ENCODE measurements around the gene FXYD2.
"Not testable (repeated sequence)": the region's sequence is repeated elsewhere in the genome, so short reads cannot be mapped to it uniquely, and the experiment has no call there.

FXYD2 gene

DNA sequence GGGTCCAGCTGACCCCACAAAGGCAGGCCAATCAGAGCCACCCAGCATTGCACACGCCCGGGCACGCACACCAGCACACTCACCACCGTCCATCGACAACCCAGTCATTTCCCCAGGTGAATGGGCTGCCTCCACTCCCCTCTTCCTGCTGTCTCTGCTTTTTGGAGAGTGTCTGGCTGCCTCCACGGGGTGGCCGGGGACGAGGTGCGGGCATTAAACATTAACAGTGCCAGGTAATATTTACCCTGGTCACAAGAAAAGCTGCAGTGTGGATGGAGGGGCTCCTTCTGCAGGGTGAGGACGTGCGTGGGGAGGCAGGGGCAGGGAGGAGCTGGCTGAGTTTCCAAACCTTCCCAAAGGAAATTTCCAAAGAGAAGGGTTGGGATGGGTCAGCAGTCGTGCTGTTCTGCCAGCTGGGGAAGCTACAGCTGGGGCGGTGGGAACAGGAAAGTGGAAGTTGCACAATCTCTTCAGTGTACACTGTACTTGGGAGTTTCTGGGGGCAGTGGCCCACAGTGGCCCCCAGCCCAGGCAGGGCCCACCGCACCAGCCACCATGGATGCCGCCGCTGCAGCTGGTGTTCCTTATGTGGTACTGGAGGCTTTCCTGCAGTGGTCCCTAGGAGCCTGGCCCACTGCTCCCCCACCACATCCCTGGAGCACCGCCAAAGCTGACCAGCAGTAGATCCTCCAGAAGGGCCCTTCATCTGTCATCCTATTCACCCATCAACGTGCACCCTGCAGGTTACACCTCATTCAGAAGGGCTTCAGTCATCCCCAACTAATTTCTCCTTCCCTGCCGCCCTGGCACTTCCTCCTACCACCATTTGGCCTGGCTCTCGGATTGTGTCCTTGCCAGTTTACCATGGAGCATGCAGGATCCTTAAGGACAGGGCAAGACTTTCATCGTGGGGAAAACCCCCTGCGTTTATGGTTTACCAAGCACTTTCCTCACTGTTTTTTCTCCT, at the start of gene FXYD2:
Gene FXYD2, minus strand, starts transcription at position 174 of the 967 bp plus-strand sequence. Its CDS starts 66 bp downstream, at position 108.
- no peak for DNase-seq (ENCODE audit: low read depth in 4 of 4, low spot score in 1 of 4)

DNA sequence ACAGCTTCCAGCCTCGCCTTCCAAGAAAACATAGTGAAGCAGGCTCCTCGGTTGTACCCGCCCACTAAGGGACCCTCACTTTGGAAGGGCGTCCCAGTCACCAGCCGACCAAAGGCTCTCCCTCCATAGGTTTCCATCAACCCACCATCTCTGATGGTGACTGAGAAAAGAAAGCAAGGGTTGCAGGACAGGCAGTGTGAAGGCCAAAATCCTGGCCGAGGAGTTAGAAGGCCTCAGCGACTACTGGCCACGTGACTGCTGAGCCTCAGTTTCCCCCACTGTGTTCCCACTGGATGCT, 49.2 kb upstream of the FXYD2 start:
- no peak for DNase-seq (ENCODE audit: low read depth in 4 of 4, low spot score in 1 of 4)

DNA sequence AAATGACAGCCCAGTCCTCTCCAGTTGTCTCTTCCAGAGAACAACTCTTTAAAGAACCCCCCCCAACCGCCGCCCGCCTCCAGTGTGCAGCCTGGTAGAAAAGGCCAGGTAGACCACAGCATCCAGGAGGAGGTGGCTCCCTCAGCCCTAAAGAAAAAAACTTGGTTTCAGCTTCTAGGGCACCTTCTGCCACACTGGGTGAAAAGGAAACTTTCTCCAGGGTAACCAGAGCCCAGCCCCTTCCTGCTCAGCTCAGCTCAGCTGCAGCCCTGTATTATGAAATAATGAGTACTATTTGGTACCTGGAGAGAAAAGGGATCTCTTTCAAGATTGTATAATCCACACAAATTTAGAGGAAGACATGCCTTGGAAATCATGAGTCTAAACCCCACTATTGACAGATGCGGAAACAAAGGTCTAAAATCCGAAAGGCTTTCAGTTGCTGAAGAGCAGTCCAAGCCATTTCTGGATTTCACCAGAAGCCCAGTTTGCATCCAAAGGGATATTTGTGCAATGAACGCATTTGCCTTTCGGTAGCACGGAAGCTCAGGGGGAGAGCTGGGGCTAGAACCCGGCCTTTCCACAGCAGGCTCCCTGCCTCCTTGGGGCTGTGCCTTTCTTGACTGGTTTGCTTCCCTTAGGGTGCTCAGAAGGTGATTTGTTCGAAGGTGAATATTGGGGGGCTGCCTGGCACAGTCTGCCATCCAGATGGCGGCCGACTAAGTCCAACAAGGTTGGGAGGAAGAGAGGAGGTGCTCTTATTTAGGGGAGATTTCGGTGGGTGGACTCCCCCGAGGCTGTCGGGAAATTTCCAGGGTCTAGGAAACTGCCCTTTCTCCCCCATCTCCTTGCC, 48.7 kb upstream of the FXYD2 start:
- no peak for DNase-seq (ENCODE audit: low read depth in 4 of 4, low spot score in 1 of 4)

DNA sequence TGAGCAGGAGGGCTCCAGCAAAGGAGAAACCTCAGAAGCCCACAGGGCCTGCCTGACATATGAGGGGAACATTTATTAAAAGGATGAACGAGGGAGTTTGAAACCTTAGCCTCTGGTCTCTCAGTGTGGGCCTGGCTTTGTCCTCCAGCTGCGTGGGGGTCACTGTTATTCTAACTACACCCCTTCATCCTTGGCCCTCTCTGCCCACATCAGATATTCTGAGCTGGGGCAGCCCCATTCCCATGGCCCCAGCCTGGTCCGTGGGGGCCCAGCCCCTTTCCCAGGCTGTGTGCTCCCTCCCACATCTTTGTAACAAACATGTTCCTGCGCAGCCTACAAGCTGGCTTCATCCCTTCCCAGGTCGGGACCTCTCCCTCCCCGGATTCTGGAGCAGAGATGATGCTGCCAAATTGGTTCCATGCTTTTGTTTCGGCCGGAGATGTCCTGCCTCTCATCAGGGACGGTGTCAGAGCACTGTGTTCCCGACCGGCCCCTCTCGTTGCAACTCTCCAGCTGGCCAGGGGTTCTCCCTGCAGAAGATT, 47.9 kb upstream of the FXYD2 start:
- DNase-seq (ENCODE audit: low read depth in 4 of 4, low spot score in 1 of 4) = no peak

DNA sequence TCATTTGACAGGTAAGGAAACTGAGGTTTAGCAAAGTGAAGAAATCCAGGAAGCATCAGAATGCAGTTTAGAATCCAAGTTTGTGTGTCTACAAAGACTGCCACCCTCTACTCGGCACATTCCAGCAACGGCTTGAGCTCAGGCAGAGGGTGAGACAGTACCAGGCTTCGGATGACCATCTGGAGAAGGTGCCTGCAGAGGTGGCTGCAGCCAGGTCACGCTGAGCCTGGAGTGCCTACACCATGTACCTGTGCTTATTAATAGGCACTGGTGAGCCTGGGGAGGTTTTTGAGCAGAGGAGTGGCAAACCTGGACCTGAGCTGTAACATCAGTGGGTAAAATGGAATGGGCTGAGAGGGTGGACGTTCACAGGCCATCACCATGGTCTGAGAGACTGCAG, 47.2 kb upstream of the FXYD2 start:
- DNase-seq (ENCODE audit: low read depth in 4 of 4, low spot score in 1 of 4) = no peak

DNA sequence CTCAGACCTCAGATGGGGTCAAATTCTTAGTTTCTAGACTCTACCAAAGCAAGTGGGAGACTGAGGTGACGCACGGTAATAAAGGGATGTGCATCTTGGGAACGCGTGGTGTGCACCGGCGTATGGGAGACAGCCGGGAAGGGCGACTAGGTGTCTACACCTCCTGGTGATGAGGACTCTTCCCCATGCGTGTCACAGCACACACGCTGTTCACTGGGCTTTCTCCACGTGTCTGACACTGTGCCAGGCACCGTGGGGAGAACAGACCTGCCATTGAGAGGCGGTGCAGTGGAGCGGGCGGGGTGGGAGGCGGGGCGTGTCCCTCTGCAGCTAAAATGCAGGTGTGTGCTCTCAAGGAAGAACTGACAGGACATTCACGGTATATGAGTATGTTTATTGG, 46.6 kb upstream of the FXYD2 start:
- DNase-seq (ENCODE audit: low read depth in 4 of 4, low spot score in 1 of 4) = no peak

DNA sequence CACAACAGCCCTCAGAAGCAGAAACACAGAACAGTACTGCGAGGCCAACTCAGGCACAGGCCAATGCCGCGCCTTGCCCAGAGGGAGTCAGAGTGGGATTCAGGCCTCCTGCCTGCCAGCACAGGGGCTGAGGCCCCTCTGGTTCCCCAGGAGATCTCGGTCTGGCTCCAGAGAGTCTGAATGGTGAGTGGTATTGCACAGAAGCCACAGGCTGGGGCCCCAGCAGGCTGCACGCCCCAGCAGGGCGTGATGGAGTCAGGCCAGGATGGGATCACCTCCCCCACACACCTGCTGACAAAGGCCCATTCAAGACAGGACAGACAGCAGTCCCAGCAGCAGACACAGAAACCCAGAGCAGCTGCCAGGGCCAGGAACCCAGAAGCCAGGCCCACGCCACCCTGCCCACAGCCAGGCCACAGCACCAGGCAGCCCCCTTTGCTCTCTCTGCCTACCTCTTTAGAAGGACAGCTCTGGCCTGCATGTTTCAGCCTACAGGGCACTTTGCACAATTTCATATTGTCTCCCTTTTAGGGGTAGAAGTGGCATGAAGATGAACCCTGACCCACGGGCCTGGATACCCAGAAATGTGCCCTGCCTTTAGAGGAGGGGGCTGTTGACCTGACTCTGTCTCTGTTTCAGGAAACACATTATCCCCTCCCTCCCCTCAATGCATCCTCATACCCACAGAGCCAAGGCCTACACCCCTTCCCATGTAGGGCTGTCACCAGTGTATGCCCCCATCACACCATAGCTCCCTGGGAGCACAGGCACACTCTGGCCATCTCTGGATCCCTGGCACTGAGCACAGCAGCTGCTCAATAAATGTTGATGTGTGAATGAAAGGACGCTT, 45.8 kb upstream of the FXYD2 start:
- no peak for DNase-seq (ENCODE audit: low read depth in 4 of 4, low spot score in 1 of 4)

DNA sequence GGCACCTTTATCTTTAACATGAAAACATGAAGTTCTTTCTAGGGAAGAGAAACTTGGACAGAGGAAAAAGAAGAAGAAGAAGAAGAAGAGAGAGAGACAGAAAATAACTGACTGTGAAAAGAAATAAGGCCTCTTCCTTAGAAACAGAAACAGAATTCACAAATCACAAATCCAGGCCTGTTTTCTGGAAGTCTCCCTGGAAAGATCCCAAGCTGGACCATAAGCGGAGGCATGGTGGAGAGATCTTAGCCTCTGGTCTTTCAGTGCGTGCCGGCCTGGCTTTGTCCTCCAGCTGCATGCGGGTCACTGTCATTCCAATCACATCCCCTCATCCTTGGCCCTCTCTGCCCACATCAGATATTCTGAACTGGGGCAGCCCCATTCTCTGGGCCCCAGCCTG, 45.1 kb upstream of the FXYD2 start:
- no peak for DNase-seq (ENCODE audit: low read depth in 4 of 4, low spot score in 1 of 4)

DNA sequence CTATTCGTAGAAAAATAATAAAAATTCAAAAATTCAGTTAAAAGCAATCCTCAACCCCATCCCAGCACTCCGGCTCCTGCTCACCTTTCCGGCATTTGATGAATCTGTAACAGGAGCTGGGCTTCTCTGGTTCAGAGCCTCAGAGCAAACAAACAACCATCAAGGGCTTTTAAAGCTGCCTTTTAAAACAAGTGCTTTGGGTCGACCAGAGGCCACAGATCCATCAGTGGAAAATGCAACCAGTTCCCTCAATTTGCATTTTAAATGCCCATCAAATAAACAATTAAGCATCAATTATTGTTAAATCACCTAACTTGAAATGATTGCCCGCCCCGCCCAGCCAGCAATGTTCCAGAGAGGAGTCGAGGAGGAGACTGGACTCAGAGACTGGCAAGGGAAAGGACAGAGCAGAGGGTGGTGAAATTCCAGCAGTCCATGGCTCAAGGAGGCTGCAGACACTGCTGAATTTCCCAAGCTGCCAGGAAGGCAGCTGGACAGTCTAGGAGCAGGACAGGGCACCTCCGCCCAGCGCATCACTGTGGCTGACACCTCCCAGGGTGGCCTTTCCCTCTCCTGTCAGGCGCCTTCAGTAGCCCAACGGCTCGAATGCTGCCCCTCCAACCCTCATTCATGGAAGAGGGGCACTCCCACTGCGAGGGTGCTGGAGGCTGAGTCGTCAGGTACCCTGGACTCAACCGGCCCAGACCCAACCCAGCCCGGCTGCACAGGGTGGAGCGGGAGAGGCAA, 44.4 kb upstream of the FXYD2 start:
- DNase-seq (ENCODE audit: low read depth in 4 of 4, low spot score in 1 of 4) = no peak

DNA sequence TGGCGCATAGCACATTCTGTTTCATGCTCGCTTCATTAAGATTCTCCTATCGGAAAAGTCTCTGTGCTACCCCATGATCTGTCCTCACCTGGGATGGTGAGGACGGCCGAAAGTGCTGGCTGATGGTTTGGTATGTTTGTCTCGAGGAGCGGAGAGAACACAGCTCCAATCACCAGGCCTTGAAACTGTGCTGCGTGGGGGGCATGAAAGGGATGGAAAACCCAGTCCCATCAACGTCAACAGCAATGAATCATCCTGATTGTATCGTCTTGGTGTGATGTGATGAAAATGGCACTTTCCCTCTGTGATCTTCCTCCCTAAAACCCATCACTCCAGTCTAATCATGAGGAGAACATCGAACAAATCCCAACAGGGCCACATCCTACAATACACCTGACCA, 43.5 kb upstream of the FXYD2 start:
- no peak for DNase-seq (ENCODE audit: low read depth in 4 of 4, low spot score in 1 of 4)

DNA sequence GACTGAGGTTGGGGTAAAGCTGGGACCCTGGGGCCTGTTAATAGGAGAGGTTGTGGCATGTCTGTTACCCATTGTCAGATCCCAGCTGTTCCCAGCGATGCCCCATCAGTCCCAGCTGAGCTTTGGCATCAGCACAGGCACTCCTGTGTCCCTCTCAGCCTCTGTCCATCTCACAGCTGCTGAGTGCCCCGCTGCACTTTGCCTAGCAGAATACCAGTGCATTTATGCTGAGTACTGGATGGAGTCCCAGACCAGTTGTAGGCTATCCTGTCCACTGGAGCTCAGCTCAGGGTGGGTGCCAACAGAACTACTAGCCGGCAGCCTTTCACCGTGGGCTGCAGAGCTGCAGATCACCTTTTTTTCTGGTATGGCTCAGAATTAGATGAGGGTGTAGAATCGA, 42.0 kb upstream of the FXYD2 start:
- no peak for DNase-seq (ENCODE audit: low read depth in 4 of 4, low spot score in 1 of 4)

DNA sequence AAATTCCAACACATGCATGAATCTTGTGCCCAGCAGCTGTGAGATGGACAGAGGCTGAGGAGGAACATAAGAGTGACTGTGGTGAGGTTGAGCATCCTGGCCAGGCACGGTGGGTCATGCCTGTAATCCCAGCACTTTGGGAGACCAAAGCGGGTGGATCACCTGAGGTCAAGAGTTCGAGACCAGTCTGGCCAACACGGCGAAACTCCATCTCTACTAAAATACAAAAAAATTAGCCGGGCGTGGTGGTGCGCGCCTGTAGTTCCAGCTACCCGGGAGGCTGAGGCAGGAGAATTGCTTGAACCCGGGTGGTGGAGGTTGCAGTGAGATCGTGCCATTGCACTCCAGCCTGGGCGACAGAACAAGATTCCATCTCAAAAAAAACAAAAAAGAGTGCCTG, 41.0 kb upstream of the FXYD2 start:
- not testable (repeated sequence) for DNase-seq (ENCODE audit: low read depth in 4 of 4, low spot score in 1 of 4)

DNA sequence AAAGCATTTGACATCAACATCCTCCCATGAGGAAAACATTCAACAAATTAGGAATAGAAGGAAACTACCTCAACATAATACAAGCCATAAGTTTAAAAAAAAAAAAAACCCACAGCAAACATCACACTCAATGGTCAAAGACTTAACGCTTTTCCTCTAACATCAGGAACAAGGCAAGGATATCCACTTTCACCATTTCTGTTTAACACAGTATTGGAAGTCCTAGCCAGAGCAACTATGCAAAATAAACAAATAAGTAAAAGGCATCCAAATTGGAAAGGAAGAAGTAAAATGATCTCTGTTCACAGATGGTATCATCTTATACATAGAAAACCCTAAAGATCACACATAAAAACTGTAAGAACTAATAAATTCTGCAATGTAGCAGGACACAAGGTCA, 38.8 kb upstream of the FXYD2 start:
- no peak for DNase-seq (ENCODE audit: low read depth in 4 of 4, low spot score in 1 of 4)

DNA sequence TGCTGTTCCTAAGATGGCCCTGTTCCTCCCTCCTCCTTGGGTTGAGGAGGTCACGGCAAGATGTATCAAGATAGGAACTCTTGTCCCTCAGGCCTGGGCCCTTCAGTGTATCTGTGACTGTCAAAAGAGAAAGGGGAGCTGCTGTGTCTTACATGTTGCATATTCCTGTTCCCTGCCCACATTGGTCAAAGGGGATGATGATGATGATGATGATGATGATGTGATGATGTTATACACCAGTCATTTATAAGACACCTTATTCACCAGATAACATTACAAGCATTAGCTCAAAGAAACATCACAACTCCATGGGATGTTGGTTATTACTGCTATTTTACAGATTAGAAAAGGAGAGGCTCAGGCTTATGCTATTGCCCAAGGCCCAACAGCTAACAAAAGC, 38.2 kb upstream of the FXYD2 start:
- DNase-seq (ENCODE audit: low read depth in 4 of 4, low spot score in 1 of 4) = no peak

DNA sequence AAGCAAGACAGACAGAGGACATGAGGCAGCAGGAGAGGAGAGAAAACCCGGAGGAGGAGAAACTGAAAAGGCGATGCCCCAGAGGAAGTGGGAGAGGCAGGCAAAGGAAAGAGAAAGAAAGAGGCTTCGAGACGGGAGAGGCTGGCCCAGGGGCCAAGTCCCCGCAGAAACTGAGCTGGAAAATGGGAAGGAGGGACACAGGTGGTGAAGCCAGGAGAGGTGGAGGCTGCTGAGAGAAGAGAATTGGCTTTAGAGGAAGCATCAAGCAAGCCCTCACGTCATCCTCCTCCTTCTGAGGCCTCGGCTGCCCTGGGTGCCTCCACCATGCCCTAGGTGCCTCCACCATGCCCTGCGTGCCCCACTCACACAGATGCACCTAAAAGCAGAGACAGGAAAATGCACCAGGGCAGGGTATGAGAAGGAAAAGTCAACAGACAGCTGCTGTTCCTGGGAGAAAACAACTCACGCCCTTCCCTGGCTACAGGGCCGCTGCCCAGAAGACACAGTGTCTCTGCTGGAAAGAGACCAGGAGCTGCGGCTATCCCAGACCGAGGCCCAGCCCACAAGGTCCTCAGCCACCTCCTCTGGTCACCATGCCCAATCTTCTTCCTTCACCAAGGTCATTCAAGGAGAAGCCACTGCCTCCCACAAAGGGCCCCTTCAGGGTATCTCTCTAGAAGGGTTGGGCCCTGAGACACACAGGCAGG, 37.6 kb upstream of the FXYD2 start:
- DNase-seq (ENCODE audit: low read depth in 4 of 4, low spot score in 1 of 4) = no peak

DNA sequence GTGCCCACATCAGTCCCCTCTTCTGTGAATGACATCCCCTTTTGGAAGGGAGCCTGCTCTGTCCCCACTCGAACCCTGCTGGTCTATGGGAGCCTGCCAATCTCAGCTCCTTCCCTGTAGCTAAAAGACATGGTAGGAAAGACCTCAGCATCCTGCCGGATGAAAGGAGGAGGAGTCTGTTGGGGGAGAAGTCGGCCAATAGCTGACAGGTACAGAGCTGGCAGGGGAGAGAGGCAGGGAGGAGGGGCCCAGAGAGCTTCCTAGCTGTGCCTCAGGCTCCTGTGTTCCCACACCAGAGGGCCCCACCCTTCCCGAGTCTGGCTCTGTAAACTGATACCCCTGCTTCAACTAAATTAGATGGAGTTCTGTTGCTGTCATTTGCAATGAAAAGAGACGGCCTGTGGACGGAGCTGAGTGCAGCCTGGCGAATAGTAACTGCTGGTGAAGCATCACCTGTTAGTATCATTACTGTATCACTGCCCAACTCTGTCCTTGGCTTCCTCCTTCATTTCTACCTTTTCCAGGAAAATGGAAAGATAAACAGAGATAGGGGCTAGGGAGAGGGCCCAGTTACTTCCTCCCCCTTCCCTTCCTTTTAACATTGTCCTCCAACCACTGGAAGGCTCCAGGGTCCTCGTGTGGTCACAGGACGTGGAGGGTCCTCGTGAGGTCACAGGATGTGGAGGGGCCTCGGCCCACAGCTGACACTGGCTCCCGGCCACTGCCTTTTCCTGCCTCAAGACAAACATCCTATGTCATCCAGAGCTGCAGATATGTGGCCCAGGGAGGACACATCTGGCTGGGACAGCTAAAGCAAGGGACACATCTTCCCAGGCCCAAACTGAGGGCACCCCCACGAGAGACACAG, 36.8 kb upstream of the FXYD2 start:
- no peak for DNase-seq (ENCODE audit: low read depth in 4 of 4, low spot score in 1 of 4)

DNA sequence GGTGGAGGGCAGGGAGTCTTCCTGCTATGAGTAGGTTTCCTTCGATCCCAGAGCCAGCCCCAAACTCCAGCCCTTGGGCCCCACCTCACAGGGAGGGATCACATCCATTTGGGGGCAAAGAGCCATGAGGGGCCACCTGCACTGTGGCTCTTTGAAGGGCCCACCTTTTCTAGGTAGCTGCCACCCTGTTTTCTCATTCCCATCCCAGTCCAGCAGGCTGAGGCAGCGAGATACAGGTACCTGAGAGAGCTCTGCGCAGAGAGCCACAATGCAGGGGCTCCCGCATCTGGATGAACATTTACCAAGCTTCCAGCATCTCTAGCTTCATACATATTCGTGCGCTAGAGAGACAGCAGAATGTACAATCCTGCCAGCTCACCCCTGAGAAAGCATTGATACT, 35.6 kb upstream of the FXYD2 start:
- DNase-seq (ENCODE audit: low read depth in 4 of 4, low spot score in 1 of 4) = no peak

DNA sequence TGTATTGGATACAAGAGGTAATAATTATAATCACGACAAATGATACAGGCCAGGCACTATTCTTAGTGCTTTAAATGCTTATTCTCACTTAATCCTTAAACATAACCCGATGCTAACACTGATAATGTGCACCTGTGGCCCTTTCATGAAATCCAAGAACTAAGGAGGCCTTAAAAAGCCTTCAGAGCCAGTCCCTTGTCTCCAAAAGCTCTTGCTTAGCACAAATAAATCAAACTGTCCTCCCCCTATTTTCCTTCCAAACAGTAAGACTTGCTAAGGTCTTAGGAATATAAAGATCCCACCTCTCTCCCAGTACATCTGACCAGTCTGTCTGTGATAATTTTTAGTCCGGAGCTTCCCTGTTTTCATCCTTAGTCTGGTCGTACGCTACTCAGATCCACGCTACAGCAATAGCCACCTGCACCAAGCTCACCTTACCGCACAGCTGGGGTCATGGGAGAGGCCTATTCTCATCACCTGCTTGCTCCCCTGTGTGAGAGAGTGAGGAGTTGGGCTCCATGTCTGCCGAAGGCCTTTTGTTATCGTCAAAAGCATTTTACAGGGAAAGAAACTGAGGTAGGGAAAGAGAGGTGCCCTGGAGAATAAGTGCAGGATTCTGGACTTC, 35.1 kb upstream of the FXYD2 start:
- no peak for DNase-seq (ENCODE audit: low read depth in 4 of 4, low spot score in 1 of 4)
